A549 (cell line): ENCODE data around the gene SRCIN1. TPM values are rescaled to one million over a fixed set of nuclear protein-coding genes. Genes with fewer than 3 reads are reported as not detected.

Experiments
- ATAC-seq, 2 experiments: fragments of 200-7000 bp in 1 of 2; fragments of >200 bp in 1 of 2; cut with Nextera tagmentation in 1 of 2; cut with Tn5 transposase in 1 of 2; 3 replicates each; pipeline versions ENCODE4 v1.8.0 to v1.9.1; 2018 to 2020; ENCODE audit warnings: mild to moderate bottlenecking in 1 of 2, moderate library complexity in 1 of 2
- CTCF ChIA-PET: fragments of 300-600 bp; sonication (Branson Sonifier 250); formaldehyde crosslinking; extraction: SDS; loops from one replicate; lab custom pipeline; 2021; ENCODE audit warnings: antibody characterized with exemption, inconsistent platforms; lab: Yijun Ruan, JAX
- POLR2A ChIA-PET: fragments of 350-600 bp; formaldehyde crosslinking; extraction: SDS; loops from one replicate; lab custom pipeline; 2021; ENCODE audit warnings: antibody characterized with exemption, inconsistent platforms; lab: Yijun Ruan, JAX
- DNase-seq, 2 experiments: peaks; one replicate each; pipeline versions ENCODE4 v3.0.0 to v3.0.0-alpha.2; 2011 to 2016; ENCODE audit warnings: low read depth in 1 of 2, low spot score in 1 of 2
- FAIRE-seq: peaks from 2 replicates; lab custom pipeline; 2011; peaks lifted over from hg19 to GRCh38; lab: Jason Lieb, UNC
- H3K27ac ChIP-seq, 2 experiments: fragments of >200 bp; sonication (Bioruptor Twin); formaldehyde crosslinking; 3 replicates each; pipeline ENCODE4 v1.5.1; 2016 to 2017
- H3K4me1 ChIP-seq: fragments of >200 bp; sonication (Bioruptor Twin); formaldehyde crosslinking; 3 replicates; pipeline ENCODE4 v1.6.1; 2016
- H3K4me2 ChIP-seq: fragments of >200 bp; sonication (Bioruptor Twin); formaldehyde crosslinking; 3 replicates; pipeline ENCODE4 v1.6.1; 2016
- H3K4me3 ChIP-seq: fragments of >200 bp; sonication (Bioruptor Twin); formaldehyde crosslinking; 3 replicates; pipeline ENCODE4 v1.5.1; 2016
- H3K9me3 ChIP-seq: fragments of >200 bp; sonication (Bioruptor Twin); formaldehyde crosslinking; 3 replicates; pipeline ENCODE4 v1.6.1; 2016
- CBX2 ChIP-seq: fragments of 200-600 bp; sonication (generic); IDR thresholded peaks from 2 replicates; pipeline ENCODE4 v1.6.1; 2016; ENCODE audit warnings: low read depth, mild to moderate bottlenecking, borderline replicate concordance
- CBX8 ChIP-seq: fragments of 200-600 bp; sonication (generic); IDR thresholded peaks from 2 replicates; pipeline ENCODE4 v1.6.1; 2016
- CEBPB ChIP-seq, 2 experiments: fragments of >200 bp in 1 of 2; sonication (Bioruptor Twin) in 1 of 2; formaldehyde crosslinking in 1 of 2; IDR thresholded peaks; 2 replicates each; pipeline ENCODE4 v1.6.1; 2012 to 2016
- CHD2 ChIP-seq: fragments of 150-350 bp; IDR thresholded peaks from 2 replicates; pipeline ENCODE4 v1.6.1; 2014; ENCODE audit warnings: low read length; ENCODE audit not compliant: partially characterized antibody
- CTCF ChIP-seq: fragments of >200 bp; sonication (Bioruptor Twin); formaldehyde crosslinking; IDR thresholded peaks from 3 replicates; pipeline ENCODE4 v1.5.1; 2016
- EHF ChIP-seq: fragments of 250-450 bp; sonication (Bioruptor Pico); IDR thresholded peaks from 2 replicates; pipeline ENCODE4 v1.5.0; 2020; ENCODE audit warnings: mild to moderate bottlenecking
- EHMT2 ChIP-seq: fragments of 200-600 bp; sonication (generic); IDR thresholded peaks from 2 replicates; pipeline ENCODE4 v1.6.1; 2016; ENCODE audit warnings: antibody characterized with exemption, low read depth, mild to moderate bottlenecking, moderate library complexity
- ELK1 ChIP-seq: fragments of 150-350 bp; IDR thresholded peaks from 2 replicates; pipeline ENCODE4 v1.6.1; 2014; ENCODE audit warnings: low read depth, mild to moderate bottlenecking, low read length
- ESRRA ChIP-seq: fragments of 150-350 bp; IDR thresholded peaks from 2 replicates; pipeline ENCODE4 v1.6.1; 2014; ENCODE audit warnings: mild to moderate bottlenecking, low read length, borderline replicate concordance
- FOSL2 ChIP-seq, 2 experiments: fragments of 450-650 bp in 1 of 2; fragments of >200 bp in 1 of 2; sonication (Bioruptor Twin) in 1 of 2; formaldehyde crosslinking; IDR thresholded peaks; 2 replicates each; pipeline versions ENCODE4 v1.5.0 to v1.6.1; 2016 to 2020; ENCODE audit warnings: mild to moderate bottlenecking in 1 of 2, moderate library complexity in 1 of 2
- FOXS1 ChIP-seq: fragments of 250-450 bp; sonication (Bioruptor Pico); IDR thresholded peaks from 2 replicates; pipeline ENCODE4 v1.5.0; 2020; ENCODE audit warnings: mild to moderate bottlenecking, moderate library complexity
- HDAC2 ChIP-seq: fragments of 200-600 bp; sonication (generic); IDR thresholded peaks from 2 replicates; pipeline ENCODE4 v1.6.1; 2016
- HOXB13 ChIP-seq: fragments of 250-450 bp; sonication (Bioruptor Pico); IDR thresholded peaks from 2 replicates; pipeline ENCODE4 v1.5.0; 2020; ENCODE audit warnings: low read depth, mild to moderate bottlenecking, moderate library complexity
- HOXB5 ChIP-seq: fragments of 250-450 bp; sonication (Bioruptor Pico); IDR thresholded peaks from 2 replicates; pipeline ENCODE4 v1.5.0; 2020; ENCODE audit warnings: mild to moderate bottlenecking, moderate library complexity
- JUNB ChIP-seq: fragments of >200 bp; sonication (Bioruptor Twin); formaldehyde crosslinking; IDR thresholded peaks from 2 replicates; pipeline ENCODE4 v1.6.1; 2016
- KDM5A ChIP-seq: fragments of 200-600 bp; sonication (generic); IDR thresholded peaks from 2 replicates; pipeline ENCODE4 v1.6.1; 2016; ENCODE audit warnings: antibody characterized with exemption, mild to moderate bottlenecking
- MAFK ChIP-seq: fragments of 450-650 bp; IDR thresholded peaks from 2 replicates; pipeline ENCODE4 v1.6.1; 2014; ENCODE audit not compliant: partially characterized antibody
- MAZ ChIP-seq: fragments of 150-350 bp; IDR thresholded peaks from 2 replicates; pipeline ENCODE4 v1.6.1; 2014; ENCODE audit warnings: antibody characterized with exemption, low read depth, low read length, borderline replicate concordance
- POLR2A ChIP-seq: IDR thresholded peaks from 2 replicates; pipeline ENCODE4 v1.6.1; 2012; ENCODE audit warnings: mild to moderate bottlenecking, low read length
- RFX5 ChIP-seq: fragments of 450-650 bp; IDR thresholded peaks from 2 replicates; pipeline ENCODE4 v1.7.1; 2014; ENCODE audit warnings: antibody characterized with exemption, mild to moderate bottlenecking, moderate library complexity
- RNF2 ChIP-seq: fragments of 200-600 bp; sonication (generic); IDR thresholded peaks from 2 replicates; pipeline ENCODE4 v1.6.1; 2016; ENCODE audit warnings: low read depth, mild to moderate bottlenecking, antibody characterized with exemption, moderate library complexity, borderline replicate concordance
- SMC3 ChIP-seq: fragments of >200 bp; sonication (Bioruptor Twin); formaldehyde crosslinking; IDR thresholded peaks from 3 replicates; pipeline ENCODE4 v1.6.1; 2018; ENCODE audit warnings: inconsistent platforms
- USF2 ChIP-seq: fragments of 450-650 bp; IDR thresholded peaks from 2 replicates; pipeline ENCODE4 v1.6.1; 2014; ENCODE audit warnings: antibody characterized with exemption
- WGBS: methylation state at CpG from one replicate; pipeline ENCODE4 v1.1.6; 2017; ENCODE audit errors: missing lambda C conversion rate; 5-methylcytosine and 5-hydroxymethylcytosine counted together
- polyA plus RNA-seq, 4 experiments: library from polyadenylated mRNA; depleted of rRNA in 3 of 4; stranded (reverse); fragments of >200 nt; fragmentation: RNase III in 1 of 4; extraction: RNeasy Plus Mini Kit Qiagen cat#74134 plus additional on column Dnase treatment in 1 of 4; gene quantifications; 2 replicates in 3 of 4; 3 replicates in 1 of 4; pipeline ENCODE4 v1.2.3, GENCODE V29; 2011 to 2017

The SRCIN1 gene
- polyA plus RNA-seq, 2 of the 4 experiments (the other 2 are of a cell fraction), result 1.4 to 2.1 TPM

- CTCF ChIA-PET, result interaction anchor here (1.4 to 33.9 kb wide), 5 partner anchors 2 to 85 kb away, joined by 3 to 948 read pairs (median 525); partner anchors contain the start of gene SRCIN1
- TF ChIP-seq CBX2, result no peak
- no peak for TF ChIP-seq JUNB
- TF ChIP-seq MAFK, result no peak
- no peak for TF ChIP-seq RNF2
- TF ChIP-seq SMC3, result no peak
- TF ChIP-seq CHD2, result no peak
- no peak for TF ChIP-seq ESRRA
- no peak for TF ChIP-seq HOXB13 (CRISPR knock-in tag)
- TF ChIP-seq KDM5A, result no peak
- TF ChIP-seq POLR2A, result no peak
- TF ChIP-seq CBX8, result no peak
- TF ChIP-seq FOSL2 (IDR thresholded peaks at IDR 0.05), result no peak
- no peak for TF ChIP-seq FOSL2 (CRISPR knock-in tag; IDR thresholded peaks at IDR 0.05)
- TF ChIP-seq MAZ, result no peak
- TF ChIP-seq CEBPB (IDR thresholded peaks at IDR 0.05), result no peak
- no peak for TF ChIP-seq ELK1
- no peak for TF ChIP-seq EHF (CRISPR knock-in tag)
- TF ChIP-seq HOXB5, result no peak
- no peak for TF ChIP-seq FOXS1
- no peak for TF ChIP-seq RFX5
- Histone ChIP-seq H3K4me3 (no peak overlapping the region), H3K9me3 (no peaks in the 10 kb centered on the region), H3K4me2 (no peak overlapping the region), H3K27ac (peak overlapping the region in 1 of 2 experiments; percentile 6; a peak in 1 of 6 replicates), H3K4me1 (peaks cover 7% of the 10 kb centered on the region; the same call in 1 of the 3 replicates)
- DNase-seq (no peak), FAIRE-seq (no peak), ATAC-seq (peak in 1 of 2 experiments; percentile 14; a peak in 1 of 6 replicates)
- WGBS, result 82% methylated on average over 5 of the region's 5 CpGs
- POLR2A ChIA-PET, result no interaction called here
Observed at GRCh38 chr17:38591759-38592241, 14.0 kb downstream of the SRCIN1 start.

- CTCF ChIA-PET, result interaction anchor here (1.4 to 33.9 kb wide), 6 partner anchors 1 to 86 kb away, joined by 3 to 948 read pairs (median 366); partner anchors contain the start of gene SRCIN1
- TF ChIP-seq EHMT2, result no peak
- TF ChIP-seq CTCF, result no peak
- TF ChIP-seq RFX5, result no peak
- no peak for TF ChIP-seq MAFK
- TF ChIP-seq MAZ, result no peak
- no peak for TF ChIP-seq JUNB
- TF ChIP-seq CHD2, result no peak
- no peak for TF ChIP-seq HOXB13 (CRISPR knock-in tag)
- TF ChIP-seq HDAC2, result no peak
- TF ChIP-seq USF2, result no peak
- no peak overlapping the region for H3K4me3 ChIP-seq
- no peak for FAIRE-seq
- 84% methylated on average over 6 of the region's 6 CpGs for WGBS
- H3K9me3 ChIP-seq, result no peaks in the 10 kb centered on the region
- no peak overlapping the region for H3K4me2 ChIP-seq
- peak overlapping the region in 1 of 2 experiments; percentile 6; a peak in 1 of 6 replicates for H3K27ac ChIP-seq
- ATAC-seq, result no peak
- POLR2A ChIA-PET, result no interaction called here
- no peak for DNase-seq
- H3K4me1 ChIP-seq, result peaks cover 7% of the 10 kb centered on the region; the same call in 1 of the 3 replicates
Observed at GRCh38 chr17:38590988-38591758, 14.6 kb downstream of the SRCIN1 start.
